ENCODE data around the gene TMEM181.

Gene TMEM181

DNA sequence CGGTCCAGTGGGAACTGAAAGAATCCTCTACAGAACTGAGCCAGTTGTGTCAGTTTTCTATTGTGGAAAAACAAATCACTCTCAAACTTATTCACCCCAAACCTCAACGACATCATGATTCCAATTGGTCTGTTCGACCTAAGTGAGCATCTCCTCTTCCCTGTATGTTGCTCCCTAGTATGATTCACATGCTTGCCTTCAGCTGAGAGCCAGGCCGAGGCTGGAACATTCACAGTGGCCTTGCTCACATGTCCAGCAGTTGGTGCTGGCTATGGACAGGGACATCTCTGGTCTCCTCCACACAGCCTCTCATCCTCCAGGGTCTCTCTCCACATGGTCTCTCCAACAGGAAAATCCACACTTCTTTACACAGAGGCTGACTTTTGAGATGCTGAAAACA, 28.3 kb upstream of the TMEM181 start:
- DNase-seq = no peak
- Mint-ChIP-seq H3K9me3 (peaks cover 22% of the 10 kb centered on the region), H3K36me3 (ENCODE audit: low read depth) (peaks cover 5% of the 10 kb centered on the region)

DNA sequence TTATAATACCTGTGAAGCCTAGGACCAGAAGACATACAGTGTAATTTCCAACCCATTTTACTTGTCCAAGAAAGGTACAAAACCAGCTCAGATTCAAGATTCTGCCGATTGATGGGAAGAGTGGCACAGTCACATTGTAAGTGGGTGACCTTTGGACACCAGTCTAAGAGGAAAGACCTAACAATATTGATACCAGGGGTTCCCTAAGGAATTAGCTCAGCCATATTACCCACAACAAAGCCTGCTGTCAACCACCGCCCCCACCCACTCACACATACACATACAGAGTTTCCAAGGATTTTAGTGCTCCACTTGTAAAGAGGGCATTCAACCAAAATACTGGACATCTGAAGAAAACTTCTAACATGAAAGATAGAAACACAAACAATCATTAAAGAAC, 27.9 kb upstream of the TMEM181 start:
- peaks cover 5% of the 10 kb centered on the region for H3K36me3 Mint-ChIP-seq (ENCODE audit: low read depth)
- no peaks in the 10 kb centered on the region for H3K4me1 Mint-ChIP-seq
- DNase-seq = no peak
- no peak overlapping the region for H3K27ac Mint-ChIP-seq
- peaks cover 18% of the 10 kb centered on the region for H3K9me3 Mint-ChIP-seq
- peaks cover 28% of the 10 kb centered on the region for H3K27me3 Mint-ChIP-seq (ENCODE audit: low read depth, poor library complexity)
- TF ChIP-seq, protein P1, sequence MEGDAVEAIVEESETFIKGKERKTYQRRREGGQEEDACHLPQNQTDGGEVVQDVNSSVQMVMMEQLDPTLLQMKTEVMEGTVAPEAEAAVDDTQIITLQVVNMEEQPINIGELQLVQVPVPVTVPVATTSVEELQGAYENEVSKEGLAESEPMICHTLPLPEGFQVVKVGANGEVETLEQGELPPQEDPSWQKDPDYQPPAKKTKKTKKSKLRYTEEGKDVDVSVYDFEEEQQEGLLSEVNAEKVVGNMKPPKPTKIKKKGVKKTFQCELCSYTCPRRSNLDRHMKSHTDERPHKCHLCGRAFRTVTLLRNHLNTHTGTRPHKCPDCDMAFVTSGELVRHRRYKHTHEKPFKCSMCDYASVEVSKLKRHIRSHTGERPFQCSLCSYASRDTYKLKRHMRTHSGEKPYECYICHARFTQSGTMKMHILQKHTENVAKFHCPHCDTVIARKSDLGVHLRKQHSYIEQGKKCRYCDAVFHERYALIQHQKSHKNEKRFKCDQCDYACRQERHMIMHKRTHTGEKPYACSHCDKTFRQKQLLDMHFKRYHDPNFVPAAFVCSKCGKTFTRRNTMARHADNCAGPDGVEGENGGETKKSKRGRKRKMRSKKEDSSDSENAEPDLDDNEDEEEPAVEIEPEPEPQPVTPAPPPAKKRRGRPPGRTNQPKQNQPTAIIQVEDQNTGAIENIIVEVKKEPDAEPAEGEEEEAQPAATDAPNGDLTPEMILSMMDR (IDR thresholded peaks at IDR 0.05) = no peak
- no peak overlapping the region for H3K4me3 Mint-ChIP-seq

More for the DNA sequence above, 28.3 kb upstream of the TMEM181 start:
- Mint-ChIP-seq H3K27ac (no peak overlapping the region), H3K27me3 (ENCODE audit: low read depth, poor library complexity) (peaks cover 28% of the 10 kb centered on the region), H3K4me3 (no peak overlapping the region), H3K4me1 (no peaks in the 10 kb centered on the region)
- TF ChIP-seq, protein P1 (IDR thresholded peaks at IDR 0.05) = no peak

DNA sequence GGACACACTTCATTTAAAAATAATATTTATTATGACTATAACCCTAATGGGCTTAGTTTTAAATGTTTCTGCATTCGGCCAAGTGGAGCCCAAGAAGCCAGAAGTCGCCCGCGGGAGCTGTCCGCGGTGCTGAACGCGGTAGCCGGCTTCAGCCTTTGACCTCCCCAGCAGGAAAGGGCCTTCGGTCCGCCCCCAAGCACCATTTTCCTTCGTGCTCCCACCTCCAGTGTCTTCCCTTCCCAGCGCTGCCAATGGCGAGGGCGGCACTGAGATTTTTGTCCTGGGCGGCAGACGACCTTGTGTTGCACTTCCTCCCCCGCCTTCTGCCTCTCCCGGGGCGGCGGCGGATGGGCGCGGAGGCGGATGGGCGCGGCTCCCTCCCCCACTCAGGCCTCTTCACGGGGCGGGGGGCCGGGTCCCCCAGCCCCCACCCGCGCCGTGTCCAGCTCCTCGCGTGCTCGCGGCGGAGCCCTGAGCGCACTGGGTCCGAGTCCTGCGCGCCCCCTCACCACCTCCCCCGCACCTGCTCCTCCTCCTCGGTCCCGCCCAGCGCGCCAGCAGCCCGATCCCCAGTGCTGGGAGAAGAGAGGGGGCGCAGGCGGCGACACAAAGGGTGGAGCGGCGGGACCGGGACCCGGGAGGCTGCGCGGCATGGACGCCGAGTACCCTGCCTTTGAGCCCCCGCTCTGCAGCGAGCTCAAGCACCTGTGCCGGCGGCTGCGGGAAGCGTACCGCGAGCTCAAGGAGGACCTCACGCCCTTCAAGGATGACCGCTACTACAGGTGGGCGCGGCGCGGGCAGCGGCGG, 23.6 kb upstream of the TMEM181 start:
- TF ChIP-seq, protein P1 (IDR thresholded peaks at IDR 0.05) = no peak
- peak; percentile 94 for DNase-seq
- H3K36me3 Mint-ChIP-seq (ENCODE audit: low read depth) = no peaks in the 10 kb centered on the region
- peaks cover 4% of the 10 kb centered on the region for H3K9me3 Mint-ChIP-seq
- no peaks in the 10 kb centered on the region for H3K4me1 Mint-ChIP-seq
- no peak overlapping the region for H3K27ac Mint-ChIP-seq
- peak overlapping the region; percentile 78 for H3K4me3 Mint-ChIP-seq
- H3K27me3 Mint-ChIP-seq (ENCODE audit: low read depth, poor library complexity) = peaks cover 56% of the 10 kb centered on the region

DNA sequence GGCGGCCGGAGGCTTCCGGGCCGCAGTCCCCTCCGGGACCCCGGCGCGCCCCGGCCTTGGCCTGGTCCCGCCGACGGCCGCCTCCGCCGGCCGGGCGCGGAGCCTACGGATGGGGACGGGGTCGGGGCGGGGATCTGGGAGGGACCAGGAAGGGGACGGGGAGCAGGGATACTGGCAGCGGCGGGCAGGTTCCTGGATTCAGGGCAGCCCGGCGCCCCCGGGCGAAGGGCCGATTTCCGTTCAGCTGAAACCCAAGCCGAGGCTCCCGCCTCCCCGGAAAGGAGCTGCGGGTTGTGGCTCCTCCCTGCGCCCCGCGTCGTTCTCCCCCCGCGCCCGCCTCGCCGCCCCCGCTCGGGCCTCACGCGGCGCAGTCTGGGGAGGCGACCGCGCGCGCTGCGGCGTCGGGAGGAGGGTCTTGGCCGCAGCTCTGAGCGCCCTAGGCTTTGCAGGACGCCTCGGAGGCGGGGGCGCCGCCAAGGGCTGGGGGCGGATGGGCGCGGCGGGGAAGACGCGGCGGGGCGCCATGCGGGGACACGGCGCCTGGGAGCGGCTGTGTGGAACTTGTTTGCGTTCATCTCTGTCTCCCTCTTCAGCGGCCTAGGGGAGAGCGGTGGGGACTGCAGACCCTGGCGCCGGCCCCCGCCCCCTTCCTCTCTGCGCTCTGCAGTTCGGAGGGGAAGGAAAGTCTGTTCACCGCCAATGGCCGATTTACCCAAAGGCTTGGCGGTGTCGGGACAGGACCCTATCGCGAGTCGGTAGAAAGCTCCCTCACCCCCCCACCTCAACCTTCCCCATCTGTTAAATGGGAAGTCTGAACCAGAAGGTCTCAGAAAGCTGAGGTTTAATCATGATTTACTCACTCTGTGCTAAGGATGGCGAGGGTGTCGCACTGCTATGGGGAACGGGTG, 22.7 kb upstream of the TMEM181 start:
- Mint-ChIP-seq H3K27me3 (ENCODE audit: low read depth, poor library complexity) (peaks cover 60% of the 10 kb centered on the region), H3K9me3 (peaks cover 4% of the 10 kb centered on the region), H3K36me3 (ENCODE audit: low read depth) (no peaks in the 10 kb centered on the region), H3K27ac (no peak overlapping the region), H3K4me3 (peak overlapping the region; percentile 70), H3K4me1 (no peaks in the 10 kb centered on the region)
- peak; percentile 74 for DNase-seq
- TF ChIP-seq, protein P1 (IDR thresholded peaks at IDR 0.05) = no peak

DNA sequence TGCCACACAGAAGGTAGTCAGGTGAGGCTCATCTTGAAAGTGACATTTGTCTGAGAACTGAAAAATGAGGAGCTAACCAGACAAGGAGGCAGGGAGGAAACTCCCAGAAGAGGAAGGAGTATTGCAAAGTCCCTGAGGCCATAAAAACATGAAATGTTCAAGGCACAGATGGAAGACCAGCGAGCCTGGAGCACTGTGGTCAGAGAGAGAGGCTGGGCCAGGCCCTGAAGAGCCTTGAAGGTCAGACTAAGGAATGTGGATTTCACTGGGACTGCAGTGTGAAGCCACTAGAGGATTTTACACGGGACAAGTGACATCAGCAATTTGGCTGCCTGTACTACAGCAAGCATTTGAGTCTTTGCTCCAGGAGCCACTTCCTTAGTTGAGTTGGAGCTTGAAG, 21.1 kb upstream of the TMEM181 start:
- H3K27ac Mint-ChIP-seq = no peak overlapping the region
- H3K36me3 Mint-ChIP-seq (ENCODE audit: low read depth) = no peaks in the 10 kb centered on the region
- no peaks in the 10 kb centered on the region for H3K4me1 Mint-ChIP-seq
- TF ChIP-seq, protein P1 (IDR thresholded peaks at IDR 0.05) = no peak
- no peak overlapping the region for H3K4me3 Mint-ChIP-seq
- H3K27me3 Mint-ChIP-seq (ENCODE audit: low read depth, poor library complexity) = peaks cover 54% of the 10 kb centered on the region
- no peaks in the 10 kb centered on the region for H3K9me3 Mint-ChIP-seq
- no peak for DNase-seq

All from nephron progenitor cell (in vitro differentiated cells).